SK-N-SH treated with all-trans-retinoic acid at 6 μM for 48 hours (cell line): Measurements from ENCODE around the gene POLE4.

Experiments used
- ARNTL ChIP-seq: fragments of 450-650 bp; formaldehyde crosslinking; IDR thresholded peaks from 2 replicates; pipeline ENCODE4 v1.5.0; 2020; ENCODE audit warnings: low read depth, mild to moderate bottlenecking, moderate library complexity, borderline replicate concordance
- CREB5 ChIP-seq: fragments of 250-450 bp; sonication (Bioruptor Pico); IDR thresholded peaks from 2 replicates; pipeline ENCODE4 v1.5.1; 2020; ENCODE audit warnings: low read depth, mild to moderate bottlenecking, moderate library complexity
- CSDC2 ChIP-seq: fragments of 250-450 bp; sonication (Bioruptor Pico); IDR thresholded peaks from 2 replicates; pipeline ENCODE4 v1.5.0; 2020; ENCODE audit warnings: mild to moderate bottlenecking, moderate library complexity
- ESRRG ChIP-seq: fragments of 250-450 bp; sonication (Bioruptor Pico); IDR thresholded peaks from 2 replicates; pipeline ENCODE4 v1.6.1; 2021; ENCODE audit warnings: mild to moderate bottlenecking
- ISL1 ChIP-seq: fragments of 250-450 bp; sonication (Bioruptor Pico); IDR thresholded peaks from 2 replicates; pipeline ENCODE4 v2.1.2; 2022; ENCODE audit warnings: mild to moderate bottlenecking, moderate library complexity
- POU6F1 ChIP-seq: fragments of 250-450 bp; sonication (Bioruptor Pico); IDR thresholded peaks from 2 replicates; pipeline ENCODE4 v1.8.0; 2021; ENCODE audit warnings: low read depth, mild to moderate bottlenecking, moderate library complexity, borderline replicate concordance
- PPARA ChIP-seq: fragments of 250-450 bp; sonication (Bioruptor Pico); IDR thresholded peaks from 2 replicates; pipeline ENCODE4 v1.5.0; 2020; ENCODE audit warnings: mild to moderate bottlenecking, borderline replicate concordance
- RARB ChIP-seq: fragments of 250-450 bp; sonication (Bioruptor Pico); IDR thresholded peaks from 2 replicates; pipeline ENCODE4 v1.8.0; 2021; ENCODE audit warnings: mild to moderate bottlenecking, moderate library complexity
- SNAI2 ChIP-seq: fragments of 250-450 bp; sonication (Bioruptor Pico); IDR thresholded peaks from 2 replicates; pipeline ENCODE4 v1.5.0; 2020; ENCODE audit warnings: mild to moderate bottlenecking, moderate library complexity
- ZC3H10 ChIP-seq: fragments of 250-450 bp; sonication (Bioruptor Pico); IDR thresholded peaks from 2 replicates; pipeline ENCODE4 v1.5.1; 2021; ENCODE audit warnings: mild to moderate bottlenecking, moderate library complexity
- ZNF565 ChIP-seq: fragments of 450-650 bp; formaldehyde crosslinking; conservative IDR thresholded peaks from 2 replicates; pipeline ENCODE4 v1.5.0; 2020; ENCODE audit warnings: low read depth, mild to moderate bottlenecking, moderate library complexity
- TF ChIP-seq, protein P1 (sequence below): fragments of 250-450 bp; sonication (Bioruptor Pico); IDR thresholded peaks from 2 replicates; pipeline ENCODE4 v1.8.0; 2020; ENCODE audit warnings: mild to moderate bottlenecking, moderate library complexity, borderline replicate concordance

GRCh38 chr2:74931940-74932339 is 26.5 kb upstream of the POLE4 start:
- TF ChIP-seq ARNTL (no peak), PPARA (CRISPR knock-in tag) (no peak), CREB5 (no peak), ISL1 (CRISPR knock-in tag) (no peak), ZC3H10 (CRISPR knock-in tag) (no peak), POU6F1 (CRISPR knock-in tag) (no peak), ZNF565 (no peak), ESRRG (CRISPR knock-in tag) (no peak), SNAI2 (CRISPR knock-in tag) (no peak), CSDC2 (no peak), RARB (CRISPR knock-in tag) (no peak)
- TF ChIP-seq, protein P1, sequence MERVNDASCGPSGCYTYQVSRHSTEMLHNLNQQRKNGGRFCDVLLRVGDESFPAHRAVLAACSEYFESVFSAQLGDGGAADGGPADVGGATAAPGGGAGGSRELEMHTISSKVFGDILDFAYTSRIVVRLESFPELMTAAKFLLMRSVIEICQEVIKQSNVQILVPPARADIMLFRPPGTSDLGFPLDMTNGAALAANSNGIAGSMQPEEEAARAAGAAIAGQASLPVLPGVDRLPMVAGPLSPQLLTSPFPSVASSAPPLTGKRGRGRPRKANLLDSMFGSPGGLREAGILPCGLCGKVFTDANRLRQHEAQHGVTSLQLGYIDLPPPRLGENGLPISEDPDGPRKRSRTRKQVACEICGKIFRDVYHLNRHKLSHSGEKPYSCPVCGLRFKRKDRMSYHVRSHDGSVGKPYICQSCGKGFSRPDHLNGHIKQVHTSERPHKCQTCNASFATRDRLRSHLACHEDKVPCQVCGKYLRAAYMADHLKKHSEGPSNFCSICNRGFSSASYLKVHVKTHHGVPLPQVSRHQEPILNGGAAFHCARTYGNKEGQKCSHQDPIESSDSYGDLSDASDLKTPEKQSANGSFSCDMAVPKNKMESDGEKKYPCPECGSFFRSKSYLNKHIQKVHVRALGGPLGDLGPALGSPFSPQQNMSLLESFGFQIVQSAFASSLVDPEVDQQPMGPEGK (CRISPR knock-in tag), result no peak
